ENCODE data around the gene SEZ6L2.
"Not testable (repeated sequence)": the region's sequence is repeated elsewhere in the genome, so short reads cannot be mapped to it uniquely, and the experiment has no call there.

Gene SEZ6L2

DNA sequence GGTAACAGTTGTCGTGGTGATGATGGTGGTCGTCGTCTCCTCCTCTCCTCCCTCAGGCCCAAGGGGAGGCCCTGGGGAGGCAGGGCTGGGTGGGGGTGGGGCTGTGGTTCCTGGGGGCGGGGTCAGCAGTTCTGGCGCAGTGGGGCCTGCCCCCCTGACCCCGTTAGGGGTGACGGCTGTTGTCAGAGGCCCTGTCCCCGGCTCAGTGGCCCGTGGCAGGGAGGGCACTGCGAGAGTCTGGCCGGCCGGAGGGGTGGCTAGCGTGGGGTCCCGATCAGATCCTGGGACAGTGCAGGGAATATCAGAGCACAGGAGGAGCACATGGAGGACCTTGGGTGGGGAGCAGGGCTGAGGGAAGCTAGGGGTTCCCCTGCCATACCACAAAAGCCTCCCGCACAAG lies 2.5 kb downstream of the SEZ6L2 start:
- TF ChIP-seq, protein P1, sequence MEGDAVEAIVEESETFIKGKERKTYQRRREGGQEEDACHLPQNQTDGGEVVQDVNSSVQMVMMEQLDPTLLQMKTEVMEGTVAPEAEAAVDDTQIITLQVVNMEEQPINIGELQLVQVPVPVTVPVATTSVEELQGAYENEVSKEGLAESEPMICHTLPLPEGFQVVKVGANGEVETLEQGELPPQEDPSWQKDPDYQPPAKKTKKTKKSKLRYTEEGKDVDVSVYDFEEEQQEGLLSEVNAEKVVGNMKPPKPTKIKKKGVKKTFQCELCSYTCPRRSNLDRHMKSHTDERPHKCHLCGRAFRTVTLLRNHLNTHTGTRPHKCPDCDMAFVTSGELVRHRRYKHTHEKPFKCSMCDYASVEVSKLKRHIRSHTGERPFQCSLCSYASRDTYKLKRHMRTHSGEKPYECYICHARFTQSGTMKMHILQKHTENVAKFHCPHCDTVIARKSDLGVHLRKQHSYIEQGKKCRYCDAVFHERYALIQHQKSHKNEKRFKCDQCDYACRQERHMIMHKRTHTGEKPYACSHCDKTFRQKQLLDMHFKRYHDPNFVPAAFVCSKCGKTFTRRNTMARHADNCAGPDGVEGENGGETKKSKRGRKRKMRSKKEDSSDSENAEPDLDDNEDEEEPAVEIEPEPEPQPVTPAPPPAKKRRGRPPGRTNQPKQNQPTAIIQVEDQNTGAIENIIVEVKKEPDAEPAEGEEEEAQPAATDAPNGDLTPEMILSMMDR (IDR thresholded peaks at IDR 0.05; ENCODE audit: low read depth, low read length, missing control alignments), result no peak
- H3K4me3 ChIP-seq (ENCODE audit: low read depth, low read length), result no peak overlapping the region
- no peak for DNase-seq (ENCODE audit: low read depth)

DNA sequence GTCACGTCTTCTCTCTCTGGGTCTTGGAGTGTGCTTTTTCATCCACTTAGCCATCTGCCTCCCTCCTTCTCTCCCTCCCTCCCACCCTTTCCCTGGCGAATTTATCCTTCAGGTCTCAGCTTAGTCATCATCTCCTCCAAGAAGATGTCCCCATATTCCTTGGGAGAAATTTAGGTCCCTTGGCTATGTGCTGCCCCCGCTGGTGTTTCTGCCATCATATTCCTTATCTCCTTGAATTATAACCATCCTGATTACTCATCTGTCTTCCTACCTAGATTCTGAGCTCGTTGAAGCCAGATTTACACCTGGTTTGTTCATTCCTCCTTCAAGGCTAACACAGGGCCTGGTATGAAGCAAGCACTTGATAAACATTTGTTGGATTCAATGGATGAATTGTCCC lies 5.0 kb downstream of the SEZ6L2 start:
- TF ChIP-seq, protein P1 (IDR thresholded peaks at IDR 0.05; ENCODE audit: low read depth, low read length, missing control alignments), result no peak
- DNase-seq (ENCODE audit: low read depth), result no peak
- no peak overlapping the region for H3K4me3 ChIP-seq (ENCODE audit: low read depth, low read length)

DNA sequence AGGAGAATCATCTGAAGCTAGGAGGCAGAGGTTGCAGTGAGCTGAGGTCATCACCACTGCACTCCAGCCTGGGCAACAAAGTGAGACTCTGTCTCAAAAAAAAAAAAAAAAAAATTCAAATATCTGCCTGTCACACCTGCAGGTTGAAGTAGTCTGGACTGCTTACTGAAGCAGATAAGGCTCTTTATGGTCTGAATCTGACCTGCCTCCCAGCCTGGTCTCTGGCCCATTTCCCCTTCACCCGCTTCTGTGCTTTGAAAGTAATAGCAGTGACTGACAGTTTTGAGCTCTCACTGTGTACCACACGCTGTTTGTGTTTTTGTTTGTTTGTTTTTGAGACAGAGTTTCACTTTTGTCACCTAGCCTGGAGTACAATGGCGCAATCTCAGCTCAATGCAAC lies 5.8 kb downstream of the SEZ6L2 start:
- no peak overlapping the region for H3K4me3 ChIP-seq (ENCODE audit: low read depth, low read length)
- no peak for DNase-seq (ENCODE audit: low read depth)
- TF ChIP-seq, protein P1 (IDR thresholded peaks at IDR 0.05; ENCODE audit: low read depth, low read length, missing control alignments), result no peak

DNA sequence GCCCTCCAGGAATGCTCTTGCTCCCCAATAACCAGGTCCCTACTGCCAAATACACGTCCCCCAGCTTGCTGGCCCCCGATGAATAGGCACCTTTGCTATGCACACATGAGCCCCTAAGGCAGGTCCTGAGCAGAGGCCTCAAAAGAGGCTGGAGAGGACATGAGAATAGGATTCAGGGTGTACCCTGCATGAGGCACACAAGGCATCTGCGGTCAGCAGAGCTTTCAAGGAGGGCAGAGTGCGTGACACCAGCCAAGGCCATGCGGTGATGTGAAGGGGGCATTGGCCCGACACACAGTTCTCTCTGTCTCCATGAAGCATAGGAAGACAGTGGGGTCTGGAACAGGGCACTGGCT lies 6.9 kb downstream of the SEZ6L2 start:
- TF ChIP-seq, protein P1 (IDR thresholded peaks at IDR 0.05; ENCODE audit: low read depth, low read length, missing control alignments), result no peak

DNA sequence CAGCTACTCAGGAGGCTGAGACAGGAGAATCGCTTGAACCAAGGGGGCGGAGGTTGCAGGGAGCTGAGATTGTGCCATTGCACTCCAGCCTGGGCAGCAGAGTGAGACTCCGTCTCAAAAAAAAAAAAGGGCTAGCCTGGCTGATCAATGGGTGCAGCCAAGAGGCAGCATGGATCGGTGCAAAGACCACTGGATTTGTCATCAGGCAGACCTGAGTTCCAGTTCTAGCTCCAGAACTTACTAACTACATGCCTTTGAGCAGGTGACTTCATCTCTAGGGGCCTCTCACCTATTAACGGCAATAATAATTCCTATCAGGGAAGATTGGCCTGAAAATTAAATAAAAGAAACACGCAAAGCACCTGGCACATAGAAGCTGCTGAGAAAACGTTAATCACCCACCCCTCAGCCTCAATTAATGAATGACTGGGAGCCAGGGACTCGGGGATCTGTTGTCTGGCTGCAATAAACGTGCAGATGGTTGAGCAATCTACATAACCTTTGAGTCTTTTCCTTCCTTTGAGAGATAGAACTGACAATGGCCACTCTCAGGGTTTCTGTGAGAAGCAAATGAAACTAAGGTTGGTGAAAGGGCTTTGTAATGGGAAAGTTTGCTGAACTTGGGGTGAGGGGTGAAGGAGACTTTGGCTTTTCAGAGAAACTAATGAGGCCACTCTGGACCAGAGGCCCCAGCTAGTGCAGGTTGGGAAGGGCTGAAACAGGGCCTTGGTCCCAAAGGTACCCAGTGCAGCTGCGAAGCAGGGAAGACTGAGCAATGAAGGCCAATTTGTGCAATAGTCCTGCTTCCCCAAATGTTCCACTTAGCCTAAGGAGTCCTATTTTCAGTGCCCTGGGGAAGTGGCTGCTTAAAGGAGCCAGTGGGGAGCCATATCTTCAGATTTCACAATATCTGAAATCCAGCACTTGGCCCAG lies 7.6 kb downstream of the SEZ6L2 start:
- H3K4me3 ChIP-seq (ENCODE audit: low read depth, low read length), result no peak overlapping the region
- TF ChIP-seq, protein P1 (IDR thresholded peaks at IDR 0.05; ENCODE audit: low read depth, low read length, missing control alignments), result no peak
- DNase-seq (ENCODE audit: low read depth), result no peak

More for the DNA sequence above, 6.9 kb downstream of the SEZ6L2 start:
- no peak for DNase-seq (ENCODE audit: low read depth)
- no peak overlapping the region for H3K4me3 ChIP-seq (ENCODE audit: low read depth, low read length)

DNA sequence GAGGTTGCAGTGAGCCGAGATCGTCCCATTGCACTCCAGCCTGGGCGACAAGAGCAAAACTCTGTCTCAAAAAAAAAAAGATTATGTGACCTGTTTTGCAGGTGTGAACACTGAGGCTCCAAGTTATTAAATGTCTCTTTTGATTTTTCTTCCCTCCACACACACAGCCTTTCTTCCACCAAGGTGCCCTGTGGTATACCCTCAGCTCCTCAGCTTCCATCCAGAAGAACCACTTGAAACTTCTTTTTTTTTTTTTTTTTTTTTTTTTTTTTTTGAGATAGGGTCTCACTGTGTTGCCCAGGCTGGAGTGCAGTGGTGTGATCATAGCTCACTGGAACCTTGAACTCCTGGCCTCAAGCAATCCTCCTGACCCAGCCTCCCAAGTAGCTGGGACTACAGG lies 10.0 kb downstream of the SEZ6L2 start:
- H3K4me3 ChIP-seq (ENCODE audit: low read depth, low read length); DNase-seq (ENCODE audit: low read depth): not testable (repeated sequence)

DNA sequence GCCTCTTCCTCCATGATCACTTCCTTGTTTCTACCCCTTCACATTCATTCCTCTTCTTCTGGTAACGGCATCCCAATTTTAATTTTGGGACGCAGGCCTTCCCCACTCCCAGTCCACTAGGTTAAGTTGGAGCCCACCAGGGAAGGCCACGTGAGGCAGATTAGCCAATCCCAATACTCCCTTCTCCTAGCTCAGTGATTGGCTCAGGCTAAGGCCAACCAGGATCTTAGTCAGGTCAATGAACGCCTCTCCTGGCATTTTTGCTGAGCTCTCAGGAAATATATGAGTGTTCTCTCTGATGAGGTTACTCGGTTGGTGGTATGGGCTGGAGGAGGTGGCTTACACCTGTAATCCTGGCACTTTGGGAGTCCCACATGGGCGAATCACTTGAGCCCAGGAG lies 15.4 kb downstream of the SEZ6L2 start:
- DNase-seq (ENCODE audit: low read depth), result no peak
- H3K4me3 ChIP-seq (ENCODE audit: low read depth, low read length), result no peak overlapping the region
- TF ChIP-seq, protein P1 (IDR thresholded peaks at IDR 0.05; ENCODE audit: low read depth, low read length, missing control alignments), result no peak
